Heart left ventricle (tissue), 16 donors: ENCODE data around the gene TMSB4X. TPM values are rescaled to one million over a fixed set of nuclear protein-coding genes. Genes with fewer than 3 reads are reported as not detected.

Source experiments
- ATAC-seq, 4 donors: fragments of 200-7000 bp; cut with Tn5 transposase; one replicate each; pipeline ENCODE4 v1.9.1; 2020 to 2022; ENCODE audit warnings: moderate library complexity in 4 of 4, mild to moderate bottlenecking in 3 of 4, moderate number of reproducible peaks in 1 of 4
- DNase-seq, 5 donors: peaks; one replicate each; pipeline ENCODE4 v3.0.0-alpha.2; 2020
- H3K27ac ChIP-seq, 12 donors: fragments of 200-600 bp; sonication (generic) in 4 of 12; one replicate each; pipeline versions ENCODE4 v1.5.0 to v1.8.0; 2016 to 2022; ENCODE audit warnings: mild to moderate bottlenecking in 2 of 12
- H3K27me3 ChIP-seq, 9 donors: fragments of 200-600 bp; sonication (generic) in 2 of 9; one replicate each; pipeline versions ENCODE4 v1.5.1 to v1.8.0; 2016 to 2022; ENCODE audit warnings: mild to moderate bottlenecking in 3 of 9
- H3K36me3 ChIP-seq, 9 donors: fragments of 200-600 bp; sonication (generic) in 2 of 9; one replicate each; pipeline versions ENCODE4 v1.5.0 to v1.8.0; 2018 to 2022; ENCODE audit warnings: mild to moderate bottlenecking in 2 of 9
- H3K4me1 ChIP-seq, 12 donors: fragments of 200-600 bp; sonication (generic) in 4 of 12; one replicate each; pipeline versions ENCODE4 v1.5.0 to v1.8.0; 2016 to 2022; ENCODE audit warnings: mild to moderate bottlenecking in 3 of 12
- H3K4me3 ChIP-seq, 12 donors: fragments of 200-600 bp; sonication (generic) in 4 of 12; one replicate each; pipeline versions ENCODE4 v1.5.0 to v1.8.0; 2017 to 2022; ENCODE audit warnings: mild to moderate bottlenecking in 9 of 12, moderate library complexity in 4 of 12
- H3K9me3 ChIP-seq, 12 donors: fragments of 200-600 bp; sonication (generic) in 4 of 12; one replicate each; pipeline versions ENCODE4 v1.5.0 to v1.8.0; 2016 to 2022; ENCODE audit warnings: mild to moderate bottlenecking in 1 of 12
- CTCF ChIP-seq, 12 donors: fragments of 200-600 bp; sonication (generic) in 4 of 12; IDR thresholded peaks; one replicate each; pipeline versions ENCODE4 v1.5.0 to v1.8.0; 2018 to 2022; ENCODE audit warnings: antibody characterized with exemption in 12 of 12, mild to moderate bottlenecking in 5 of 12
- POLR2A ChIP-seq, 2 donors: fragments of 450-650 bp; IDR thresholded peaks; one replicate each; pipeline ENCODE4 v1.6.1; 2017; ENCODE audit warnings: antibody characterized with exemption in 2 of 2, mild to moderate bottlenecking in 2 of 2, moderate library complexity in 2 of 2
- WGBS, 4 donors: extraction: QIAGEN DNeasy Blood & Tissue Kit in 2 of 4; methylation state at CpG; one replicate each; pipeline versions ENCODE4 v1.1.5 to v1.1.7; 2013 to 2018; 5-methylcytosine and 5-hydroxymethylcytosine counted together
- intact Hi-C, 10 donors: fragments of 100-400 bp; cut with DNase I; formaldehyde crosslinking; loops; one replicate each; pipeline versions ENCODE4 v1.11.1 to v1.14.2; 2022
- polyA plus RNA-seq, 2 donors: library from polyadenylated mRNA; stranded (reverse); fragments of 200-250 nt; gene quantifications; one replicate each; pipeline ENCODE4 v1.2.3, GENCODE V29; 2013
- total RNA-seq, 9 donors: library from RNA; depleted of rRNA in 2 of 9; stranded (reverse); fragments of >200 nt in 2 of 9; fragmentation: NEBNext Ultra II Directional in 3 of 9; extraction: Animal tissue kit (Norgen Biotek cat#: 25700) in 3 of 9; gene quantifications; one replicate each; pipeline versions ENCODE4 v1.1.0 to v1.2.4, GENCODE V29; 2016 to 2023
- donor health status: ischemic (EF 13 %, LVEDD 7.1; RV severe dilation, severe dysfunction).
- donor health status: healthy with polysubstance abuse.
- donor health status: DM: no; HTN: yes; CAD: no.
- donor health status: DM: no; HTN: no; CAD: no.
- donor health status: ischemic (EF 25% LVEDD 6.9; RV normal size, moderate dysfunction).
- donor health status: ischemic (EF 25% LVEDD 5.7; RV mildly dilated, moderate dysfunction).
- donor health status: healthy.
- donor health status: DM: yes; HTN: yes; CAD: no.
- donor health status: ischemic (EF 35%, LVEDD 5.7; RV mildly dilated, moderate dysfunction).
- donor health status: nonischemic (EF 11% LVEDD 7.7; RV severe dilation, severe dysfunction).
- donor health status: DM: yes; HTN: yes; CAD: no.
- donor health status: PGD.
- donor health status: ischemic (EF 29% LVEDD 5.4; RV normal size, mild dysfunction).
- donor health status: nonischemic (EF 23%, LVEDD 6.1; RV moderate dilation, normal function).

TMSB4X gene
- total and polyA plus RNA-seq, 11 donors, result 689 to 3,543 (median 1,264) TPM

DNA sequence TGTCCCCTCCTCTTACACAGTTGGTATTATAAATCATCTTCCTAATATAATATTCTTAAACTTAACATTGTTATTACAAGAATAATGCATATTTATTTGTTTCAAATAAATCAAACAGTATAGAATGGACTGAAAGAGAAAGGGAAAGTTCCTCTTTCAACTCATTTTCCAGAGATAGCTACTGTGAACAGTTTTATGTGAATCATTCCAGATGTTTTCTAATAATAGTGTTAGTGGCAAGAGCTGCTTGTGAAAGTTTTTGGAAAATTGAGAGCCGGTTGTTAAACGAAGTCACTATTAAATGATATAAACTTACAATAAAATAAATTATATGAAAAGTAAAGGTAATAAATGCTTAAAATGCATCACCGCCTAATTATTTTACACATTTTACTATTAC, 14.6 kb downstream of the TMSB4X start:
- ATAC-seq, result no peak
- Histone ChIP-seq H3K4me3 (no peak overlapping the region), H3K9me3 (no peaks in the 10 kb centered on the region), H3K4me1 (peaks cover 0 to 25% (median 9%) of the 10 kb centered on the region in 12 donors), H3K36me3 (no peaks in the 10 kb centered on the region), H3K27ac (peak overlapping the region in 2 of 12 donors; percentile 1 to 18), H3K27me3 (peaks cover 0 to 16% (median 0%) of the 10 kb centered on the region in 9 donors)
- intact Hi-C loops, result no loop called here
- TF ChIP-seq POLR2A (IDR thresholded peaks at IDR 0.05) (no peak), CTCF (IDR thresholded peaks at IDR 0.05) (no peak)
- no peak for DNase-seq
- 56 to 85% (median 77%) methylated on average over 3 of the region's 3 CpGs for WGBS, 4 donors

- no peak for TF ChIP-seq CTCF (IDR thresholded peaks at IDR 0.05)
- Histone ChIP-seq H3K4me1 (peaks cover 0 to 23% (median 7%) of the 10 kb centered on the region in 12 donors), H3K9me3 (no peaks in the 10 kb centered on the region), H3K27ac (no peak overlapping the region), H3K4me3 (no peak overlapping the region), H3K27me3 (peaks cover 0 to 28% (median 0%) of the 10 kb centered on the region in 9 donors), H3K36me3 (no peaks in the 10 kb centered on the region)
- DNase-seq (no peak), ATAC-seq (no peak)
- intact Hi-C loops, result loop anchor here in 2 of 10 donors (2.0 to 10.0 kb wide), 2 partner anchors 37 to 103 kb away; no protein-coding TSS in a partner anchor
- 81 to 97% (median 89%) methylated on average over 3 of the region's 3 CpGs for WGBS, 4 donors
Observed at GRCh38 chrX:12991575-12991974, 16.7 kb downstream of the TMSB4X start.

- Histone ChIP-seq H3K9me3 (no peaks in the 10 kb centered on the region), H3K36me3 (no peaks in the 10 kb centered on the region), H3K27ac (no peak overlapping the region), H3K27me3 (peaks cover 0 to 28% (median 0%) of the 10 kb centered on the region in 9 donors), H3K4me3 (no peak overlapping the region), H3K4me1 (peaks cover 0 to 25% (median 7%) of the 10 kb centered on the region in 12 donors)
- no peak for TF ChIP-seq POLR2A (IDR thresholded peaks at IDR 0.05)
- TF ChIP-seq CTCF (IDR thresholded peaks at IDR 0.05), result no peak
- intact Hi-C loops, result loop anchor here in 1 of 10 donors (10.0 kb wide), 1 partner anchor 102 kb away; no protein-coding TSS in a partner anchor
- ATAC-seq (no peak), DNase-seq (no peak)
- WGBS, 4 donors, result 72 to 88% (median 79%) methylated on average over 4 of the region's 4 CpGs
Observed at GRCh38 chrX:12992544-12993118, 17.7 kb downstream of the TMSB4X start.

DNA sequence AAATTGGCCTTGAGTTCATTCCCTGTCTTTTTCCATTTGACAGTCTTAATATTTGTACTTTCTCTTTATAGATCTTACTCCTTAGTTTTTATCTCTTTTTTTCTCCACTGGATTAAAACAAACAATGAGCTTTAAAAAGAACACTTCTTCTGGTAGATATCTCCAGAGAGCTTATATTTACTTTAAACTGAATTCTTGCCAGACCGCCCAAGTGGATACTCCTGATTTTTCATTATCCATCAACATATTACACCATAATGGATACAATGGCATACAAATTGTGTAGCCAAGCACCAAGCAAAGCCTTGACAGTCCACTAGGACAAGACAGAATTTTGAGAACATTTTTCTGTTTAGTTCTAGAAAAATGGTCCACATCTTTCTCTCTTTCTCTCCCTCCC, 18.9 kb downstream of the TMSB4X start:
- DNase-seq (no peak), ATAC-seq (no peak)
- 78 to 88% (median 84%) methylated on average over 1 of the region's 1 CpG for WGBS, 4 donors
- Histone ChIP-seq H3K27ac (no peak overlapping the region), H3K9me3 (no peaks in the 10 kb centered on the region), H3K4me1 (peaks cover 0 to 33% (median 11%) of the 10 kb centered on the region in 12 donors), H3K4me3 (no peak overlapping the region), H3K27me3 (peaks cover 0 to 28% (median 0%) of the 10 kb centered on the region in 9 donors), H3K36me3 (no peaks in the 10 kb centered on the region)
- no peak for TF ChIP-seq POLR2A (IDR thresholded peaks at IDR 0.05)
- TF ChIP-seq CTCF (IDR thresholded peaks at IDR 0.05), result no peak
- intact Hi-C loops, result loop anchor here in 1 of 10 donors (10.0 kb wide), 1 partner anchor 101 kb away; no protein-coding TSS in a partner anchor
